ENCODE results near the gene TAF6. TPM values are rescaled to one million over a fixed set of nuclear protein-coding genes. Genes with fewer than 3 reads are reported as not detected.
A peak's percentile ranks its signal among the peaks of the same experiment; 100 is the strongest.

Gene TAF6
- total and polyA plus RNA-seq, 9 of the 15 experiments (the other 6 are each of a cell fraction or from before 2014, with no cell fraction given) = 0.78 to 78.7 (median 21.3) TPM

DNA sequence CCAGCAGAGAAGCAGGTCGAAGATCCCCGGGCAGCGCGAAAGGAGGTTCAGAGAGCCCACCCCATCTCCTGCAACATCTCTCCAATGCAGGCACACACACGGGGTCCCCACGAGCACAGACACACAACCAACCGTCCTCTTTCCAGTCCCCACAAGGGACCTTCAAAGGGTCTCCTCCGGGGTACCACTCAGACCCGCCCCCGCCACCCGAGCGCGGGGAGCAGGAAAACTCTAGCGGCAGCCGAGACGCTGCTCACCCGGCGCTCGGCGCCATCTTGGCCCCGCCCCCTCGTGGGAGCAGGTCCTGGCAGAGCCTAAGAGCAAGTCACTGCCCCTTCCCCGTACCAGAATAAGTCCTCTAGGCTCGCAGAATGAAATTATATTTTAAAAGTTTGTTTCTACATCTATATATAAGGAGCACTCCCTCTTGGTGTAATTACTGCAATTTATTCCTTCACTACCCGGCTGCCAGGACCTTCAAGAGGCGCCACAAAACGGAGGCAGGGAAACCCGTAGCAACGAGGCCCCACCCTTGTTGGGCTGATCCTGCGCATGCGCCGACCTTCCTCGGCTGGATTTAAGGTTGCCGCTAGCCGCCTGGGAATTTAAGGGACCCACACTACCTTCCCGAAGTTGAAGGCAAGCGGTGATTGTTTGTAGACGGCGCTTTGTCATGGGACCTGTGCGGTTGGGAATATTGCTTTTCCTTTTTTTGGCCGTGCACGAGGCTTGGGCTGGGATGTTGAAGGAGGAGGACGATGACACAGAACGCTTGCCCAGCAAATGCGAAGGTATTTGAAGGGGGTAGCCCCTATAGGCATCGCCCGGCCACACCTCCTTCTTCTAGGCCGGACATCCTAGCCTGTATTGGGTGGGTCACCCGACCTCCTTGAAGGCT lies at the start of gene TAF6, which contains the start of gene CNPY4 (continued):
- TF ChIP-seq, protein P1, sequence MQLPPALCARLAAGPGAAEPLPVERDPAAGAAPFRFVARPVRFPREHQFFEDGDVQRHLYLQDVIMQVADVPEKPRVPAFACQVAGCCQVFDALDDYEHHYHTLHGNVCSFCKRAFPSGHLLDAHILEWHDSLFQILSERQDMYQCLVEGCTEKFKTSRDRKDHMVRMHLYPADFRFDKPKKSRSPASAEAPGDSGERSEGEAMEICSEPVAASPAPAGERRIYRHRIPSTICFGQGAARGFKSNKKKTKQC (CRISPR knock-in tag; IDR thresholded peaks at IDR 0.05) = peak; percentile 77
- TF ChIP-seq, protein P2, sequence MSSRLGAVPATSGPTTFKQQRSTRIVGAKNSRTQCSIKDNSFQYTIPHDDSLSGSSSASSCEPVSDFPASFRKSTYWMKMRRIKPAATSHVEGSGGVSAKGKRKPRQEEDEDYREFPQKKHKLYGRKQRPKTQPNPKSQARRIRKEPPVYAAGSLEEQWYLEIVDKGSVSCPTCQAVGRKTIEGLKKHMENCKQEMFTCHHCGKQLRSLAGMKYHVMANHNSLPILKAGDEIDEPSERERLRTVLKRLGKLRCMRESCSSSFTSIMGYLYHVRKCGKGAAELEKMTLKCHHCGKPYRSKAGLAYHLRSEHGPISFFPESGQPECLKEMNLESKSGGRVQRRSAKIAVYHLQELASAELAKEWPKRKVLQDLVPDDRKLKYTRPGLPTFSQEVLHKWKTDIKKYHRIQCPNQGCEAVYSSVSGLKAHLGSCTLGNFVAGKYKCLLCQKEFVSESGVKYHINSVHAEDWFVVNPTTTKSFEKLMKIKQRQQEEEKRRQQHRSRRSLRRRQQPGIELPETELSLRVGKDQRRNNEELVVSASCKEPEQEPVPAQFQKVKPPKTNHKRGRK (tag; IDR thresholded peaks at IDR 0.05) = no peak
- TF ChIP-seq ESRRA (IDR thresholded peaks at IDR 0.05; ENCODE audit: borderline replicate concordance, low read depth) = no peak; the same call in 1 of the 2 replicates
- TF ChIP-seq RBM14 (IDR thresholded peaks at IDR 0.05; ENCODE audit: borderline replicate concordance, insufficient read depth, low read depth, low read length) = no peak
- 0 out of 2 replicates have a peak, but pooled peaks have one; percentile 12 for TF ChIP-seq TCFL5 (CRISPR knock-in tag; conservative IDR thresholded peaks at IDR 0.05)
- peak; percentile 90 for TF ChIP-seq C11orf30 (IDR thresholded peaks at IDR 0.05; ENCODE audit: low read depth)
- TF ChIP-seq, protein P3, sequence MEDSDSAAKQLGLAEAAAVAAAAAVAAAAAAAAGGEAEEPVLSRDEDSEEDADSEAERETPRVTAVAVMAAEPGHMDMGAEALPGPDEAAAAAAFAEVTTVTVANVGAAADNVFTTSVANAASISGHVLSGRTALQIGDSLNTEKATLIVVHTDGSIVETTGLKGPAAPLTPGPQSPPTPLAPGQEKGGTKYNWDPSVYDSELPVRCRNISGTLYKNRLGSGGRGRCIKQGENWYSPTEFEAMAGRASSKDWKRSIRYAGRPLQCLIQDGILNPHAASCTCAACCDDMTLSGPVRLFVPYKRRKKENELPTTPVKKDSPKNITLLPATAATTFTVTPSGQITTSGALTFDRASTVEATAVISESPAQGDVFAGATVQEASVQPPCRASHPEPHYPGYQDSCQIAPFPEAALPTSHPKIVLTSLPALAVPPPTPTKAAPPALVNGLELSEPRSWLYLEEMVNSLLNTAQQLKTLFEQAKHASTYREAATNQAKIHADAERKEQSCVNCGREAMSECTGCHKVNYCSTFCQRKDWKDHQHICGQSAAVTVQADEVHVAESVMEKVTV (CRISPR knock-in tag; IDR thresholded peaks at IDR 0.05) = peak; percentile 27; the same call in 1 of the 2 replicates
- no peak for TF ChIP-seq POLR3G (IDR thresholded peaks at IDR 0.05; ENCODE audit: extremely low read depth, insufficient read length, insufficient replicate concordance)
- no peak for TF ChIP-seq ETS2 (tag; IDR thresholded peaks at IDR 0.05; ENCODE audit: borderline replicate concordance, poor library complexity, severe bottlenecking)
- 0 out of 2 replicates have a peak, but pooled peaks have one; percentile 61 for TF ChIP-seq HMG20A (CRISPR knock-in tag; conservative IDR thresholded peaks at IDR 0.05)
- TF ChIP-seq CC2D1A (IDR thresholded peaks at IDR 0.05) = no peak; the same call in 1 of the 2 replicates
- peak; percentile 87 for TF ChIP-seq EP400 (IDR thresholded peaks at IDR 0.05)
- TF ChIP-seq, protein P4, sequence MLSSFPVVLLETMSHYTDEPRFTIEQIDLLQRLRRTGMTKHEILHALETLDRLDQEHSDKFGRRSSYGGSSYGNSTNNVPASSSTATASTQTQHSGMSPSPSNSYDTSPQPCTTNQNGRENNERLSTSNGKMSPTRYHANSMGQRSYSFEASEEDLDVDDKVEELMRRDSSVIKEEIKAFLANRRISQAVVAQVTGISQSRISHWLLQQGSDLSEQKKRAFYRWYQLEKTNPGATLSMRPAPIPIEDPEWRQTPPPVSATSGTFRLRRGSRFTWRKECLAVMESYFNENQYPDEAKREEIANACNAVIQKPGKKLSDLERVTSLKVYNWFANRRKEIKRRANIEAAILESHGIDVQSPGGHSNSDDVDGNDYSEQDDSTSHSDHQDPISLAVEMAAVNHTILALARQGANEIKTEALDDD (IDR thresholded peaks at IDR 0.05) = no peak
- TF ChIP-seq KAT7 (CRISPR knock-in tag; IDR thresholded peaks at IDR 0.05; ENCODE audit: borderline replicate concordance) = peak; percentile 94; the same call in 1 of the 2 replicates
- peak; percentile 95 for TF ChIP-seq MXI1 (IDR thresholded peaks at IDR 0.05; ENCODE audit: low read depth, low read length)
- no peak for TF ChIP-seq STAT5B (CRISPR knock-in tag; IDR thresholded peaks at IDR 0.05)
- no peak for TF ChIP-seq ZC3H8 (IDR thresholded peaks at IDR 0.05)
- no peak for TF ChIP-seq RBM34 (IDR thresholded peaks at IDR 0.05; ENCODE audit: borderline replicate concordance, insufficient read depth, low read length)
- peak; percentile 16 to 94; a peak in 3 of 4 replicates for TF ChIP-seq FOXK2 (conservative IDR thresholded peaks at IDR 0.05 in 1 of 2, IDR thresholded peaks at IDR 0.05 in 1 of 2; ENCODE audit: low read depth in 2 of 2)
- TF ChIP-seq, protein P5, sequence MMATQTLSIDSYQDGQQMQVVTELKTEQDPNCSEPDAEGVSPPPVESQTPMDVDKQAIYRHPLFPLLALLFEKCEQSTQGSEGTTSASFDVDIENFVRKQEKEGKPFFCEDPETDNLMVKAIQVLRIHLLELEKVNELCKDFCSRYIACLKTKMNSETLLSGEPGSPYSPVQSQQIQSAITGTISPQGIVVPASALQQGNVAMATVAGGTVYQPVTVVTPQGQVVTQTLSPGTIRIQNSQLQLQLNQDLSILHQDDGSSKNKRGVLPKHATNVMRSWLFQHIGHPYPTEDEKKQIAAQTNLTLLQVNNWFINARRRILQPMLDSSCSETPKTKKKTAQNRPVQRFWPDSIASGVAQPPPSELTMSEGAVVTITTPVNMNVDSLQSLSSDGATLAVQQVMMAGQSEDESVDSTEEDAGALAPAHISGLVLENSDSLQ (IDR thresholded peaks at IDR 0.05) = no peak
- TF ChIP-seq BACH1 (tag; IDR thresholded peaks at IDR 0.05) = no peak
- TF ChIP-seq FOS (IDR thresholded peaks at IDR 0.05; ENCODE audit: extremely low read depth, insufficient read length) = no peak

Measured in K562 (cell line).